ENCODE data around the gene CAMK2B.

CAMK2B gene

GRCh38 chr7:44329888-44330287, 4.5 kb upstream of the CAMK2B start:
- no peak for DNase-seq

GRCh38 chr7:44329081-44329480, 3.7 kb upstream of the CAMK2B start:
- DNase-seq, result no peak

GRCh38 chr7:44327981-44328380, 2.6 kb upstream of the CAMK2B start:
- no peak for DNase-seq

GRCh38 chr7:44326261-44327125, 1.1 kb upstream of the CAMK2B start:
- no peak for DNase-seq

- DNase-seq, result no peak
Observed at GRCh38 chr7:44325811-44326241, 432 bp upstream of the CAMK2B start.

GRCh38 chr7:44324481-44325200, 753 bp downstream of the CAMK2B start:
- no peak for DNase-seq

GRCh38 chr7:44324204-44324480, 1.3 kb downstream of the CAMK2B start:
- DNase-seq, result no peak

- DNase-seq, result no peak
Observed at GRCh38 chr7:44323381-44324203, 1.8 kb downstream of the CAMK2B start.

GRCh38 chr7:44322631-44323363, 2.6 kb downstream of the CAMK2B start:
- no peak for DNase-seq

- DNase-seq, result no peak
Observed at GRCh38 chr7:44321796-44322195, 3.6 kb downstream of the CAMK2B start.

- no peak for DNase-seq
Observed at GRCh38 chr7:44320794-44321371, 4.5 kb downstream of the CAMK2B start.

GRCh38 chr7:44320141-44320540, 5.3 kb downstream of the CAMK2B start:
- DNase-seq, result no peak

GRCh38 chr7:44318332-44318731, 7.1 kb downstream of the CAMK2B start:
- no peak for DNase-seq

GRCh38 chr7:44315301-44315903, 10.0 kb downstream of the CAMK2B start:
- no peak for DNase-seq

GRCh38 chr7:44313621-44314031, 11.8 kb downstream of the CAMK2B start:
- DNase-seq, result no peak

- no peak for DNase-seq
Observed at GRCh38 chr7:44313016-44313415, 12.4 kb downstream of the CAMK2B start.

GRCh38 chr7:44311561-44312495, 13.6 kb downstream of the CAMK2B start:
- DNase-seq, result no peak

- no peak for DNase-seq
Observed at GRCh38 chr7:44310221-44310848, 15.1 kb downstream of the CAMK2B start.

GRCh38 chr7:44309271-44310091, 15.9 kb downstream of the CAMK2B start:
- DNase-seq, result peak; percentile 19

All from CD4-positive, alpha-beta T cell treated with Interleukin-21 for 1 hour (primary cell).